Activated B cell treated with CpG ODN at 0.5 μM for 24 hours (primary cell): ENCODE data around the gene CDNF. TPM values are rescaled to one million over a fixed set of nuclear protein-coding genes. Genes with fewer than 3 reads are reported as not detected.

ENCODE experiments used
- ATAC-seq: fragments of 200-7000 bp; cut with Tn5 transposase; one replicate; pipeline ENCODE4 v1.10.0; 2021; ENCODE audit warnings: low read depth, mild to moderate bottlenecking, moderate library complexity
- CTCF ChIA-PET: fragments of 350-600 bp; sonication (Branson Sonifier 250); formaldehyde crosslinking; loops from one replicate; lab custom pipeline; 2021; ENCODE audit warnings: antibody characterized with exemption; lab: Charles Lee
- POLR2A ChIA-PET: fragments of 350-600 bp; sonication (Branson Sonifier 250); formaldehyde crosslinking; loops from one replicate; lab custom pipeline; 2021; ENCODE audit warnings: antibody characterized with exemption; lab: Charles Lee
- DNase-seq: peaks from one replicate; pipeline ENCODE4 v3.0.0; 2022
- H3K27ac Mint-ChIP-seq: one replicate; pipeline ENCODE4 v1.8.0; 2020; ENCODE audit warnings: mixed read lengths
- H3K27me3 Mint-ChIP-seq: one replicate; pipeline ENCODE4 v1.8.0; 2021; ENCODE audit warnings: mixed read lengths
- H3K36me3 Mint-ChIP-seq: one replicate; pipeline ENCODE4 v1.8.0; 2021; ENCODE audit warnings: low read depth, mixed read lengths
- H3K4me1 Mint-ChIP-seq: one replicate; pipeline ENCODE4 v1.8.0; 2021; ENCODE audit warnings: mixed read lengths
- H3K4me3 Mint-ChIP-seq: one replicate; pipeline ENCODE4 v1.8.0; 2020; ENCODE audit warnings: mild to moderate bottlenecking, mixed read lengths
- H3K9me3 Mint-ChIP-seq: one replicate; pipeline ENCODE4 v1.8.0; 2020; ENCODE audit warnings: mixed read lengths
- CTCF ChIP-seq: fragments of 200-600 bp; IDR thresholded peaks from one replicate; pipeline ENCODE4 v1.8.0; 2022; ENCODE audit warnings: antibody characterized with exemption, mild to moderate bottlenecking
- intact Hi-C: fragments of 100-400 bp; cut with micrococcal nuclease; formaldehyde crosslinking; loops from one replicate; pipeline ENCODE4 v1.15.1; 2024
- total RNA-seq: library from RNA; stranded (reverse); gene quantifications from 2 replicates; pipeline ENCODE4 v1.2.3, GENCODE V29; 2022

CDNF gene
- total RNA-seq, 1 donor from 2014 or later: 0.98 TPM

- H3K4me1 Mint-ChIP-seq: peaks cover 10% of the 10 kb centered on the region
- no peaks in the 10 kb centered on the region for H3K36me3 Mint-ChIP-seq
- H3K4me3 Mint-ChIP-seq: no peak overlapping the region
- ChIA-PET CTCF (interaction anchor here (0.6 kb wide), 1 partner anchor 116 kb away, joined by 5 read pairs; no protein-coding TSS in a partner anchor), POLR2A (interaction anchor here (0.7 kb wide), 1 partner anchor 264 kb away, joined by 5 read pairs; no protein-coding TSS in a partner anchor)
- DNase-seq (no peak), ATAC-seq (no peak)
- H3K27me3 Mint-ChIP-seq: no peaks in the 10 kb centered on the region
- no peaks in the 10 kb centered on the region for H3K9me3 Mint-ChIP-seq
- H3K27ac Mint-ChIP-seq: no peak overlapping the region
- intact Hi-C loops: loop anchor here (1.0 kb wide), 1 partner anchor 66 kb away; no protein-coding TSS in a partner anchor
- no peak for TF ChIP-seq CTCF
Observed at GRCh38 chr10:14815681-14816080, 22.2 kb downstream of the CDNF start.

GRCh38 chr10:14812271-14812670 lies 25.6 kb downstream of the CDNF start:
- intact Hi-C loops: loop anchor here (2.0 kb wide), 1 partner anchor 13 kb away; no protein-coding TSS in a partner anchor
- Mint-ChIP-seq H3K9me3 (no peaks in the 10 kb centered on the region), H3K4me1 (peaks cover 11% of the 10 kb centered on the region), H3K27ac (no peak overlapping the region), H3K36me3 (no peaks in the 10 kb centered on the region), H3K4me3 (no peak overlapping the region), H3K27me3 (no peaks in the 10 kb centered on the region)
- DNase-seq: no peak
- CTCF ChIA-PET: no interaction called here
- ATAC-seq: no peak
- no peak for TF ChIP-seq CTCF
- POLR2A ChIA-PET: no interaction called here

- Mint-ChIP-seq H3K4me3 (no peak overlapping the region), H3K4me1 (peaks cover 11% of the 10 kb centered on the region), H3K27ac (no peak overlapping the region), H3K36me3 (no peaks in the 10 kb centered on the region), H3K9me3 (no peaks in the 10 kb centered on the region), H3K27me3 (no peaks in the 10 kb centered on the region)
- TF ChIP-seq CTCF: no peak
- ChIA-PET CTCF (interaction anchor here (1.4 kb wide), 1 partner anchor 9 kb away, joined by 3 read pairs; no protein-coding TSS in a partner anchor), POLR2A (interaction anchor here (0.5 to 1.1 kb wide), 2 partner anchors 14 to 60 kb away, joined by 3 read pairs; no protein-coding TSS in a partner anchor)
- intact Hi-C loops: no loop called here
- DNase-seq: no peak
- no peak for ATAC-seq
Observed at GRCh38 chr10:14810969-14811953, 26.6 kb downstream of the CDNF start.

GRCh38 chr10:14806318-14806717 lies 31.5 kb downstream of the CDNF start:
- Mint-ChIP-seq H3K4me3 (no peak overlapping the region), H3K27me3 (no peaks in the 10 kb centered on the region), H3K9me3 (no peaks in the 10 kb centered on the region), H3K27ac (no peak overlapping the region), H3K36me3 (no peaks in the 10 kb centered on the region), H3K4me1 (peaks cover 5% of the 10 kb centered on the region)
- intact Hi-C loops: no loop called here
- POLR2A ChIA-PET: no interaction called here
- TF ChIP-seq CTCF: no peak
- DNase-seq (no peak), ATAC-seq (no peak)
- CTCF ChIA-PET: no interaction called here

- no peak for DNase-seq
- Mint-ChIP-seq H3K27ac (no peak overlapping the region), H3K4me1 (peaks cover 18% of the 10 kb centered on the region), H3K27me3 (no peaks in the 10 kb centered on the region), H3K36me3 (no peaks in the 10 kb centered on the region), H3K9me3 (no peaks in the 10 kb centered on the region), H3K4me3 (no peak overlapping the region)
- POLR2A ChIA-PET: no interaction called here
- intact Hi-C loops: no loop called here
- CTCF ChIA-PET: no interaction called here
- TF ChIP-seq CTCF: no peak
- ATAC-seq: no peak
Observed at GRCh38 chr10:14803827-14804226, 34.0 kb downstream of the CDNF start.
